HCT116 (cell line): ENCODE data around the gene OR5H1.

Experiments used
- CBX3 ChIP-seq: IDR thresholded peaks from 2 replicates; pipeline ENCODE4 v1.6.1; 2012; ENCODE audit warnings: low read depth
- CTCF ChIP-seq, 3 experiments: fragments of 200-600 bp in 1 of 3; sonication (generic) in 1 of 3; IDR thresholded peaks in 2 of 3; conservative IDR thresholded peaks in 1 of 3; 2 replicates each; pipeline ENCODE4 v1.5.1; 2012 to 2017; ENCODE audit warnings: low read depth in 2 of 3, low read length in 2 of 3, antibody characterized with exemption in 1 of 3, borderline replicate concordance in 1 of 3, control low read depth in 1 of 3, mild to moderate bottlenecking in 1 of 3, mixed read lengths in 1 of 3, mixed run types in 1 of 3, moderate library complexity in 1 of 3; ENCODE audit not compliant: insufficient read depth in 1 of 3
- EZH2 ChIP-seq: fragments of 200-600 bp; sonication (generic); IDR thresholded peaks from 2 replicates; pipeline ENCODE4 v1.6.1; 2017; ENCODE audit warnings: antibody characterized with exemption, mixed run types
- POLR2A ChIP-seq: IDR thresholded peaks from 2 replicates; pipeline ENCODE4 v1.7.0; 2011; ENCODE audit warnings: borderline replicate concordance; ENCODE audit not compliant: insufficient read depth, insufficient read length; ENCODE audit errors: extremely low read depth
- REST ChIP-seq: IDR thresholded peaks from 2 replicates; pipeline ENCODE4 v1.6.1; 2012; ENCODE audit warnings: low read depth
- TF ChIP-seq, protein P1 (sequence below): IDR thresholded peaks from 2 replicates; pipeline ENCODE4 v1.6.1; 2012

DNA sequence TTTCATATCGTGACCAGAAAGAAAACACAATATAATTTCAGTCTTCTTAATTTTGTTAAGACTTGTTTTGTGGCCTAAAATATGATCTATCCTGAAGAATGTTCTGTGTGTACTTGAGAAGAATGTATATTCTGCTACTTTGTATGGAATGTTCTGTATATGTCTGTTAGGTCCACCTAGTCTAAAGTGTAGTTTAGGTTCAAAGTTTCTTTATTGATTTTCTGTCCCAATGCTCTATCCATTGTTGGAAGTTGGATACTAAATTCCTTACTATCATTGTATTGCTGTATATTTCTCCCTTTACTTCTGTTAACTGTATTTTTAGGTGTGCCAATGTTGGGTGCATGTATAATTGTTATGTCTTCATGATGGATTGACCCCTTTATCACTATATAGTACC, 22.4 kb upstream of the OR5H1 start:
- no peak for TF ChIP-seq EZH2
- no peak for TF ChIP-seq REST
- TF ChIP-seq POLR2A, result no peak
- no peak for TF ChIP-seq CTCF (IDR thresholded peaks at IDR 0.05 in 2 of 3, conservative IDR thresholded peaks at IDR 0.05 in 1 of 3; ENCODE audit: borderline replicate concordance in 1 of 3, insufficient read depth in 1 of 3, low read depth in 2 of 3, low read length in 2 of 3)
- no peak for TF ChIP-seq CBX3
- TF ChIP-seq, protein P1, sequence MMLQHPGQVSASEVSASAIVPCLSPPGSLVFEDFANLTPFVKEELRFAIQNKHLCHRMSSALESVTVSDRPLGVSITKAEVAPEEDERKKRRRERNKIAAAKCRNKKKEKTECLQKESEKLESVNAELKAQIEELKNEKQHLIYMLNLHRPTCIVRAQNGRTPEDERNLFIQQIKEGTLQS, result no peak
